ENCODE data around the gene CLCN4. TPM values are rescaled to one million over a fixed set of nuclear protein-coding genes. Genes with fewer than 3 reads are reported as not detected.

Gene CLCN4
- polyA plus RNA-seq, 3 donors, result 0.27 to 1.9 (median 1.3) TPM

DNA sequence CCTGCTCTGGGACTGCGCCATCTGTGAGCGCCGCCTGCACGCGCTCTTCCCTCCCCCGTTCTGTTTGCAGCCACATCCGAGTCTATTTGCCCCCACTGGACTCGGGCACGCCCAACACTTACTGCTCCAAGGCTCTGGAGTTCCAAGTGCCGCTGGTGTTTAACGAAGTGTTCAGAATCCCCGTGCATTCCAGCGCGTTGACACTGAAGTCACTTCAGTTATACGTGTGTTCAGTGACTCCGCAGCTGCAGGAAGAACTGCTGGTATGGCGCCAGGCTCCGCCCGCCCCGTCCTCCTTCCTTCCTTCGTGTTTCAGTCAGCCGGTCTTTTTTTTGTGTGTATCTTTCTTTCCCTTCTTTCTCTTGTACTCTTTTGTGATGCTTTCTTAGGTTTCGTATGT is 30.7 kb upstream of the CLCN4 start:
- TF ChIP-seq, protein P1, sequence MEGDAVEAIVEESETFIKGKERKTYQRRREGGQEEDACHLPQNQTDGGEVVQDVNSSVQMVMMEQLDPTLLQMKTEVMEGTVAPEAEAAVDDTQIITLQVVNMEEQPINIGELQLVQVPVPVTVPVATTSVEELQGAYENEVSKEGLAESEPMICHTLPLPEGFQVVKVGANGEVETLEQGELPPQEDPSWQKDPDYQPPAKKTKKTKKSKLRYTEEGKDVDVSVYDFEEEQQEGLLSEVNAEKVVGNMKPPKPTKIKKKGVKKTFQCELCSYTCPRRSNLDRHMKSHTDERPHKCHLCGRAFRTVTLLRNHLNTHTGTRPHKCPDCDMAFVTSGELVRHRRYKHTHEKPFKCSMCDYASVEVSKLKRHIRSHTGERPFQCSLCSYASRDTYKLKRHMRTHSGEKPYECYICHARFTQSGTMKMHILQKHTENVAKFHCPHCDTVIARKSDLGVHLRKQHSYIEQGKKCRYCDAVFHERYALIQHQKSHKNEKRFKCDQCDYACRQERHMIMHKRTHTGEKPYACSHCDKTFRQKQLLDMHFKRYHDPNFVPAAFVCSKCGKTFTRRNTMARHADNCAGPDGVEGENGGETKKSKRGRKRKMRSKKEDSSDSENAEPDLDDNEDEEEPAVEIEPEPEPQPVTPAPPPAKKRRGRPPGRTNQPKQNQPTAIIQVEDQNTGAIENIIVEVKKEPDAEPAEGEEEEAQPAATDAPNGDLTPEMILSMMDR (IDR thresholded peaks at IDR 0.05), result no peak
- Histone ChIP-seq H3K9ac (ENCODE audit: insufficient read depth, low read length, poor library complexity, severe bottlenecking) (no peak overlapping the region), H3K36me3 (replicated peaks in 1 of 2; ENCODE audit: control insufficient read depth in 1 of 2, insufficient read depth in 2 of 2, low read length in 2 of 2) (peaks cover 7 to 19% of the 10 kb centered on the region in 2 donors), H3K27me3 (ENCODE audit: control insufficient read depth in 2 of 2, insufficient read depth in 2 of 2, low read length in 2 of 2) (no peaks in the 10 kb centered on the region), H2AFZ (ENCODE audit: insufficient read depth, low read depth, low read length, poor library complexity, severe bottlenecking) (no peak overlapping the region), H3K79me2 (ENCODE audit: insufficient read depth, low read length) (no peaks in the 10 kb centered on the region), H3K4me2 (replicated peaks; ENCODE audit: extremely low read depth, low read length, poor library complexity, severe bottlenecking) (no peak overlapping the region), H3K9me3 (replicated peaks in 1 of 2; ENCODE audit: control insufficient read depth in 1 of 2, insufficient read depth in 1 of 2, low read length in 2 of 2) (no peaks in the 10 kb centered on the region), H3K27ac (ENCODE audit: low read depth in 1 of 2, low read length in 2 of 2) (no peak overlapping the region), H3K4me3 (replicated peaks in 1 of 3; ENCODE audit: low read depth in 2 of 3, low read length in 3 of 3) (no peak overlapping the region), H3K4me1 (ENCODE audit: control insufficient read depth in 1 of 2, insufficient read depth in 2 of 2, low read length in 2 of 2) (peaks cover 17 to 18% of the 10 kb centered on the region in 2 donors), H4K20me1 (ENCODE audit: insufficient read depth, low read length) (no peaks in the 10 kb centered on the region)
- DNase-seq, result no peak
- Mint-ChIP-seq H3K4me3 (no peak overlapping the region), H3K36me3 (peaks cover 41 to 65% of the 10 kb centered on the region in 2 donors), H3K27ac (no peak overlapping the region), H3K27me3 (ENCODE audit: low read depth in 3 of 3) (peaks cover 2 to 7% (median 3%) of the 10 kb centered on the region in 3 donors), H3K4me1 (peaks cover 25% of the 10 kb centered on the region), H3K9me3 (peaks cover 0 to 12% (median 5%) of the 10 kb centered on the region in 7 donors)
- intact Hi-C loops (cut with micrococcal nuclease), result no loop called here
- WGBS (ENCODE audit: insufficient coverage), result 98% methylated on average over 7 of the region's 23 CpGs

DNA sequence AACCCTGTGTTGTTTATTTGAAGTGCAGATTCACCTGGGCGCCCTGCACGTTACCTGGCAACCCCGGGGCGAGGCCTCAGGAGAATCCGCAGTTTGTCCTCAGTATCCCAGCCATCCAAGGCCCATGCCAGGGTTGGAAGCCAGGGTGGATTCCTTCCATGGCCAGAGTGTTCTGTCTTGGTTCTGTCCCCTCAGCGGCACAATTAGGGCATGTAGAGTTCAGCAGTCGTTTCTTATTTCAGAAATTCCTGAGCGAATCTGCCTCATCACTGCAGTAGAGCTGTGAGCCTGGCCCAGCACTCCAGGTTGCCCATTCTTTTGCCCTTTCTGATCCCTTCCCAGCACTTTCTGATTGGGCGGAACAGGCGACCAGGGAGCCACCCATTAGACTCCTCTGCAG is 29.9 kb upstream of the CLCN4 start:
- H3K9me3 ChIP-seq (replicated peaks in 1 of 2; ENCODE audit: control insufficient read depth in 1 of 2, insufficient read depth in 1 of 2, low read length in 2 of 2), result no peaks in the 10 kb centered on the region
- H3K36me3 ChIP-seq (replicated peaks in 1 of 2; ENCODE audit: control insufficient read depth in 1 of 2, insufficient read depth in 2 of 2, low read length in 2 of 2), result peaks cover 7 to 19% of the 10 kb centered on the region in 2 donors
- DNase-seq, result no peak
- 100% methylated on average over 2 of the region's 10 CpGs for WGBS (ENCODE audit: insufficient coverage)
- no peak overlapping the region for H3K9ac ChIP-seq (ENCODE audit: insufficient read depth, low read length, poor library complexity, severe bottlenecking)
- H2AFZ ChIP-seq (ENCODE audit: insufficient read depth, low read depth, low read length, poor library complexity, severe bottlenecking), result no peak overlapping the region
- Mint-ChIP-seq H3K4me1 (peaks cover 17% of the 10 kb centered on the region), H3K27me3 (ENCODE audit: low read depth in 3 of 3) (peaks cover 2 to 7% (median 3%) of the 10 kb centered on the region in 3 donors), H3K9me3 (peaks cover 0 to 11% (median 5%) of the 10 kb centered on the region in 7 donors), H3K27ac (no peak overlapping the region), H3K36me3 (peaks cover 43 to 65% of the 10 kb centered on the region in 2 donors), H3K4me3 (no peak overlapping the region)
- no peak overlapping the region for H3K27ac ChIP-seq (ENCODE audit: low read depth in 1 of 2, low read length in 2 of 2)
- H3K79me2 ChIP-seq (ENCODE audit: insufficient read depth, low read length), result no peaks in the 10 kb centered on the region
- TF ChIP-seq, protein P1 (IDR thresholded peaks at IDR 0.05), result no peak
- intact Hi-C loops (cut with micrococcal nuclease), result no loop called here
- H3K4me1 ChIP-seq (ENCODE audit: control insufficient read depth in 1 of 2, insufficient read depth in 2 of 2, low read length in 2 of 2), result peaks cover 10% of the 10 kb centered on the region in 2 donors
- H3K27me3 ChIP-seq (ENCODE audit: control insufficient read depth in 2 of 2, insufficient read depth in 2 of 2, low read length in 2 of 2), result no peaks in the 10 kb centered on the region
- H4K20me1 ChIP-seq (ENCODE audit: insufficient read depth, low read length), result no peaks in the 10 kb centered on the region
- H3K4me3 ChIP-seq (replicated peaks in 1 of 3; ENCODE audit: low read depth in 2 of 3, low read length in 3 of 3), result no peak overlapping the region
- H3K4me2 ChIP-seq (replicated peaks; ENCODE audit: extremely low read depth, low read length, poor library complexity, severe bottlenecking), result no peak overlapping the region
